HG03139 (cell line): ENCODE results near the gene ADAMTS3.

Experiments
- ATAC-seq: cut with Tn5 transposase; IDR thresholded peaks from one replicate; pipeline ENCODE4 v1.9.1; 2021; ENCODE audit not compliant: unreplicated experiment

The ADAMTS3 gene

GRCh38 chr4:72301759-72302158 is 267.3 kb downstream of the ADAMTS3 start:
- ATAC-seq: no peak

- ATAC-seq: no peak
Measured at GRCh38 chr4:72300126-72300525, 268.9 kb downstream of the ADAMTS3 start.

- ATAC-seq: peak; percentile 67
Measured at GRCh38 chr4:72295966-72296557, 273.0 kb downstream of the ADAMTS3 start.

- no peak for ATAC-seq
Measured at GRCh38 chr4:72290737-72291136, 278.3 kb downstream of the ADAMTS3 start.

- ATAC-seq: no peak
Measured at GRCh38 chr4:72286910-72287309, 282.1 kb downstream of the ADAMTS3 start.

GRCh38 chr4:72286185-72286584 is 282.8 kb downstream of the ADAMTS3 start:
- no peak for ATAC-seq

GRCh38 chr4:72283357-72283756 is 285.7 kb downstream of the ADAMTS3 start:
- no peak for ATAC-seq

GRCh38 chr4:72280252-72280651 is 288.8 kb downstream of the ADAMTS3 start:
- ATAC-seq: no peak

GRCh38 chr4:72275381-72275780 is 293.6 kb downstream of the ADAMTS3 start:
- no peak for ATAC-seq

- no peak for ATAC-seq
Measured at GRCh38 chr4:72274251-72274650, 294.8 kb downstream of the ADAMTS3 start.

- ATAC-seq: no peak
Measured at GRCh38 chr4:72255269-72255668, 313.8 kb downstream of the ADAMTS3 start.

- no peak for ATAC-seq
Measured at GRCh38 chr4:72243641-72244040, 325.4 kb downstream of the ADAMTS3 start.

GRCh38 chr4:72239487-72240116 is 329.4 kb downstream of the ADAMTS3 start:
- no peak for ATAC-seq
